Natural killer cell (primary cell): ENCODE measurements around the gene ESPNL. TPM values are rescaled to one million over a fixed set of nuclear protein-coding genes. Genes with fewer than 3 reads are reported as not detected.
"Not testable (repeated sequence)": the region's sequence is repeated elsewhere in the genome, so short reads cannot be mapped to it uniquely, and the experiment has no call there.

ENCODE experiments used
- ATAC-seq, 3 donors: fragments of 150-1000 bp in 2 of 3; fragments of 200-7000 bp in 1 of 3; cut with Tn5 transposase; 1 replicate in 1 of 3; 2 replicates in 2 of 3; pipeline ENCODE4 v1.10.0; 2021; ENCODE audit warnings: mild to moderate bottlenecking in 2 of 3, moderate library complexity in 2 of 3
- DNase-seq, 2 donors: peaks; one replicate each; pipeline versions ENCODE4 v3.0.0 to v3.0.0-alpha.2; 2013 to 2021; ENCODE audit warnings: mixed read lengths in 1 of 2
- H3K27ac ChIP-seq: one replicate; pipeline ENCODE4 v1.5.1; 2013; ENCODE audit warnings: mild to moderate bottlenecking, low read length
- H3K27me3 ChIP-seq: one replicate; pipeline ENCODE4 v1.6.1; 2013; ENCODE audit warnings: low read length; ENCODE audit not compliant: control insufficient read depth, insufficient read depth
- H3K36me3 ChIP-seq: one replicate; pipeline ENCODE4 v1.6.1; 2013; ENCODE audit warnings: low read length; ENCODE audit not compliant: control insufficient read depth, insufficient read depth
- H3K4me1 ChIP-seq: one replicate; pipeline ENCODE4 v1.6.1; 2013; ENCODE audit warnings: low read length; ENCODE audit not compliant: control insufficient read depth, insufficient read depth
- H3K4me3 ChIP-seq: one replicate; pipeline ENCODE4 v1.5.1; 2013; ENCODE audit warnings: low read length
- H3K9me3 ChIP-seq: one replicate; pipeline ENCODE4 v1.6.1; 2013; ENCODE audit warnings: low read length; ENCODE audit not compliant: control insufficient read depth, insufficient read depth
- H3K27ac Mint-ChIP-seq, 2 donors: one replicate each; pipeline ENCODE4 v1.8.0; 2022; ENCODE audit warnings: mild to moderate bottlenecking in 2 of 2, mixed read lengths in 2 of 2, moderate library complexity in 1 of 2
- H3K27me3 Mint-ChIP-seq, 2 donors: one replicate each; pipeline ENCODE4 v1.8.0; 2022; ENCODE audit warnings: low read depth in 2 of 2, mixed read lengths in 2 of 2
- H3K36me3 Mint-ChIP-seq: one replicate; pipeline ENCODE4 v1.8.0; 2022; ENCODE audit warnings: mixed read lengths
- H3K4me1 Mint-ChIP-seq, 2 donors: one replicate each; pipeline ENCODE4 v1.8.0; 2022; ENCODE audit warnings: mixed read lengths in 2 of 2
- H3K4me3 Mint-ChIP-seq: one replicate; pipeline ENCODE4 v1.8.0; 2022; ENCODE audit warnings: mild to moderate bottlenecking, moderate library complexity, mixed read lengths
- H3K9me3 Mint-ChIP-seq, 2 donors: one replicate each; pipeline ENCODE4 v1.8.0; 2022; ENCODE audit warnings: mixed read lengths in 2 of 2
- CTCF ChIP-seq: fragments of 200-600 bp; IDR thresholded peaks from one replicate; pipeline ENCODE4 v1.8.0; 2022; ENCODE audit warnings: antibody characterized with exemption
- WGBS: methylation state at CpG from one replicate; pipeline ENCODE4 v1.1.7; 2013; ENCODE audit warnings: missing lambda C conversion rate; ENCODE audit not compliant: insufficient coverage; 5-methylcytosine and 5-hydroxymethylcytosine counted together
- intact Hi-C: fragments of 100-400 bp; cut with micrococcal nuclease; formaldehyde crosslinking; loops from one replicate; pipeline ENCODE4 v1.14.2; 2022
- total RNA-seq, 4 donors: library from RNA; stranded (reverse); fragments of 120-200 nt in 1 of 4; gene quantifications; one replicate each; pipeline versions ENCODE4 v1.2.3 to v1.2.4, GENCODE V29; 2013 to 2022

ESPNL gene
- total RNA-seq, 3 donors from 2014 or later (not counting 1 experiment from before 2014, with no cell fraction given): not detected

GRCh38 chr2:238065071-238065846 lies 34.9 kb upstream of the ESPNL start:
- intact Hi-C loops: loop anchor here (10.0 kb wide), 1 partner anchor 160 kb away; no protein-coding TSS in a partner anchor
- WGBS: 85% methylated on average over 17 of the region's 18 CpGs
- Mint-ChIP-seq H3K27ac (no peak overlapping the region), H3K36me3 (peaks cover 9% of the 10 kb centered on the region), H3K4me1 (peaks cover 21 to 25% of the 10 kb centered on the region in 2 donors), H3K27me3 (no peaks in the 10 kb centered on the region), H3K9me3 (no peaks in the 10 kb centered on the region), H3K4me3 (no peak overlapping the region)
- Histone ChIP-seq H3K36me3 (peaks cover 21% of the 10 kb centered on the region), H3K9me3 (no peaks in the 10 kb centered on the region), H3K27ac (no peak overlapping the region), H3K4me1 (peaks cover 31% of the 10 kb centered on the region), H3K4me3 (no peak overlapping the region), H3K27me3 (no peaks in the 10 kb centered on the region)
- TF ChIP-seq CTCF: no peak
- DNase-seq: no peak
- ATAC-seq: no peak

- no peaks in the 10 kb centered on the region for H3K27me3 Mint-ChIP-seq
- peaks cover 9% of the 10 kb centered on the region for H3K36me3 Mint-ChIP-seq
- H3K4me1 Mint-ChIP-seq: peaks cover 16 to 17% of the 10 kb centered on the region in 2 donors
Observed at GRCh38 chr2:238066218-238066617, 33.9 kb upstream of the ESPNL start.

GRCh38 chr2:238066718-238067117 lies 33.4 kb upstream of the ESPNL start:
- H3K4me3 Mint-ChIP-seq, H3K27ac ChIP-seq, H3K4me3 ChIP-seq, H3K27ac Mint-ChIP-seq, ATAC-seq, H3K9me3 ChIP-seq, H3K27me3 ChIP-seq, H3K27me3 Mint-ChIP-seq, H3K36me3 Mint-ChIP-seq, DNase-seq, H3K9me3 Mint-ChIP-seq: not testable (repeated sequence)
- peaks cover 11 to 12% of the 10 kb centered on the region in 2 donors for H3K4me1 Mint-ChIP-seq
- 97% methylated on average over 7 of the region's 7 CpGs for WGBS
- intact Hi-C loops: loop anchor here (10.0 kb wide), 1 partner anchor 162 kb away; no protein-coding TSS in a partner anchor
- peaks cover 33% of the 10 kb centered on the region for H3K4me1 ChIP-seq
- H3K36me3 ChIP-seq: peaks cover 26% of the 10 kb centered on the region

More at GRCh38 chr2:238066218-238066617, 33.9 kb upstream of the ESPNL start:
- H3K4me1 ChIP-seq: peaks cover 36% of the 10 kb centered on the region
- H3K27ac ChIP-seq: no peak overlapping the region
- ATAC-seq (no peak), DNase-seq (no peak)
- H3K4me3 ChIP-seq: no peak overlapping the region
- 86% methylated on average over 9 of the region's 9 CpGs for WGBS
- H3K36me3 ChIP-seq: peaks cover 21% of the 10 kb centered on the region
- intact Hi-C loops: loop anchor here (10.0 kb wide), 1 partner anchor 161 kb away; no protein-coding TSS in a partner anchor
- TF ChIP-seq CTCF: no peak
- no peak overlapping the region for H3K27ac Mint-ChIP-seq
- H3K4me3 Mint-ChIP-seq: no peak overlapping the region
- no peaks in the 10 kb centered on the region for H3K27me3 ChIP-seq
- no peaks in the 10 kb centered on the region for H3K9me3 ChIP-seq
- no peaks in the 10 kb centered on the region for H3K9me3 Mint-ChIP-seq

GRCh38 chr2:238067939-238068338 lies 32.2 kb upstream of the ESPNL start:
- Mint-ChIP-seq H3K27me3 (no peaks in the 10 kb centered on the region), H3K36me3 (peaks cover 9% of the 10 kb centered on the region), H3K27ac (no peak overlapping the region), H3K9me3 (no peaks in the 10 kb centered on the region), H3K4me3 (no peak overlapping the region), H3K4me1 (peaks cover 6 to 7% of the 10 kb centered on the region in 2 donors)
- ATAC-seq (no peak), DNase-seq (peak in 1 of 2 donors; percentile 13)
- WGBS: 82% methylated on average over 6 of the region's 7 CpGs
- no peaks in the 10 kb centered on the region for H3K9me3 ChIP-seq
- peaks cover 30% of the 10 kb centered on the region for H3K36me3 ChIP-seq
- H3K27me3 ChIP-seq: no peaks in the 10 kb centered on the region
- no peak for TF ChIP-seq CTCF
- intact Hi-C loops: loop anchor here (10.0 kb wide), 1 partner anchor 163 kb away; no protein-coding TSS in a partner anchor
- no peak overlapping the region for H3K4me3 ChIP-seq
- H3K27ac ChIP-seq: no peak overlapping the region
- peaks cover 31% of the 10 kb centered on the region for H3K4me1 ChIP-seq
